Transverse colon (tissue), 4 donors: ENCODE measurements around the gene ZMAT5. TPM values are rescaled to one million over a fixed set of nuclear protein-coding genes. Genes with fewer than 3 reads are reported as not detected.

Source experiments
- DNase-seq: peaks from one replicate; pipeline ENCODE4 v3.0.0-alpha.2; 2019
- H3K27ac ChIP-seq, 4 donors: fragments of 200-600 bp; sonication (generic); 2 replicates each; pipeline ENCODE4 v1.5.1; 2016 to 2018; ENCODE audit warnings: inconsistent platforms in 4 of 4
- H3K27me3 ChIP-seq: fragments of 200-600 bp; sonication (generic); 2 replicates; pipeline ENCODE4 v1.5.1; 2017; ENCODE audit warnings: inconsistent platforms
- H3K36me3 ChIP-seq, 4 donors: fragments of 200-600 bp; sonication (generic); 2 replicates each; pipeline ENCODE4 v1.5.1; 2017 to 2019; ENCODE audit warnings: inconsistent platforms in 4 of 4
- H3K4me1 ChIP-seq, 4 donors: fragments of 200-600 bp; sonication (generic); 2 replicates each; pipeline ENCODE4 v1.5.1; 2017 to 2020; ENCODE audit warnings: inconsistent platforms in 4 of 4
- H3K4me3 ChIP-seq, 4 donors: fragments of 200-600 bp; sonication (generic); 1 replicate in 1 of 4; 2 replicates in 3 of 4; pipeline versions ENCODE4 v1.5.1 to v1.6.1; 2017 to 2019; ENCODE audit warnings: inconsistent platforms in 4 of 4
- H3K9me3 ChIP-seq, 2 donors: fragments of 200-600 bp; sonication (generic); 2 replicates each; pipeline ENCODE4 v1.5.1; 2017 to 2019; ENCODE audit warnings: inconsistent platforms in 2 of 2
- EP300 ChIP-seq: sonication (generic); formaldehyde crosslinking; IDR thresholded peaks from one replicate; pipeline ENCODE4 v1.6.1; 2017; ENCODE audit warnings: antibody characterized with exemption, low read depth
- POLR2A ChIP-seq: fragments of 450-650 bp; IDR thresholded peaks from one replicate; pipeline ENCODE4 v1.6.1; 2016; ENCODE audit warnings: antibody characterized with exemption, mild to moderate bottlenecking, moderate library complexity
- POLR2AphosphoS5 ChIP-seq, 3 donors: sonication (generic); formaldehyde crosslinking; IDR thresholded peaks; one replicate each; pipeline ENCODE4 v1.6.1; 2016; ENCODE audit warnings: antibody characterized with exemption in 3 of 3
- WGBS, 2 donors: methylation state at CpG; one replicate each; pipeline ENCODE4 v1.1.5; 2018; ENCODE audit warnings: low coverage in 1 of 2; 5-methylcytosine and 5-hydroxymethylcytosine counted together
- in situ Hi-C, 4 donors: fragments of 200-750 bp; cut with MboI; loops; one replicate each; pipeline versions ENCODE4 v1.15.0 to v1.15.1; 2017; ENCODE audit warnings: low sequenced_read_pairs in 3 of 4, low pct_ligation_motif_present in 1 of 4, low pct_unique_long_range_greater_than_20kb in 1 of 4
- intact Hi-C: fragments of 100-400 bp; cut with DNase I; formaldehyde crosslinking; loops from one replicate; pipeline ENCODE4 v1.15.1; 2023; ENCODE audit warnings: low total_unique reads
- total RNA-seq, 4 donors: library from RNA; depleted of rRNA; stranded (reverse); fragments of >200 nt; gene quantifications; one replicate each; pipeline ENCODE4 v1.1.0, GENCODE V29; 2016
- TF ChIP-seq, protein P1 (sequence below), 5 experiments: fragments of 200-600 bp in 3 of 5; fragments of 450-650 bp in 2 of 5; sonication (generic) in 3 of 5; IDR thresholded peaks; 1 replicate in 2 of 5; 2 replicates in 3 of 5; pipeline ENCODE4 v1.5.1; 2016 to 2017; ENCODE audit warnings: antibody characterized with exemption in 5 of 5, inconsistent platforms in 3 of 5, mild to moderate bottlenecking in 2 of 5, moderate library complexity in 1 of 5

Gene ZMAT5
- total RNA-seq, 4 donors from 2014 or later, result 13.8 to 20.2 (median 19.1) TPM; not detected in 1

- Histone ChIP-seq H3K4me1 (no peaks in the 10 kb centered on the region), H3K9me3 (no peaks in the 10 kb centered on the region), H3K36me3 (peaks cover 0 to 5% (median 0%) of the 10 kb centered on the region in 4 donors), H3K27me3 (no peaks in the 10 kb centered on the region), H3K27ac (no peak overlapping the region), H3K4me3 (no peak overlapping the region)
- WGBS, 2 donors, result 93 to 100% methylated on average over 1 to 2 of the region's 2 CpGs
- in situ Hi-C loops (no loop called here), intact Hi-C loops (no loop called here)
- DNase-seq, result no peak
- TF ChIP-seq POLR2A, result no peak
- no peak for TF ChIP-seq EP300
- TF ChIP-seq POLR2AphosphoS5 (IDR thresholded peaks at IDR 0.05), result no peak
- TF ChIP-seq, protein P1, sequence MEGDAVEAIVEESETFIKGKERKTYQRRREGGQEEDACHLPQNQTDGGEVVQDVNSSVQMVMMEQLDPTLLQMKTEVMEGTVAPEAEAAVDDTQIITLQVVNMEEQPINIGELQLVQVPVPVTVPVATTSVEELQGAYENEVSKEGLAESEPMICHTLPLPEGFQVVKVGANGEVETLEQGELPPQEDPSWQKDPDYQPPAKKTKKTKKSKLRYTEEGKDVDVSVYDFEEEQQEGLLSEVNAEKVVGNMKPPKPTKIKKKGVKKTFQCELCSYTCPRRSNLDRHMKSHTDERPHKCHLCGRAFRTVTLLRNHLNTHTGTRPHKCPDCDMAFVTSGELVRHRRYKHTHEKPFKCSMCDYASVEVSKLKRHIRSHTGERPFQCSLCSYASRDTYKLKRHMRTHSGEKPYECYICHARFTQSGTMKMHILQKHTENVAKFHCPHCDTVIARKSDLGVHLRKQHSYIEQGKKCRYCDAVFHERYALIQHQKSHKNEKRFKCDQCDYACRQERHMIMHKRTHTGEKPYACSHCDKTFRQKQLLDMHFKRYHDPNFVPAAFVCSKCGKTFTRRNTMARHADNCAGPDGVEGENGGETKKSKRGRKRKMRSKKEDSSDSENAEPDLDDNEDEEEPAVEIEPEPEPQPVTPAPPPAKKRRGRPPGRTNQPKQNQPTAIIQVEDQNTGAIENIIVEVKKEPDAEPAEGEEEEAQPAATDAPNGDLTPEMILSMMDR (IDR thresholded peaks at IDR 0.05), result no peak
These were observed 24.9 kb downstream of the ZMAT5 start for GRCh38 chr22:29741926-29742325.

DNA sequence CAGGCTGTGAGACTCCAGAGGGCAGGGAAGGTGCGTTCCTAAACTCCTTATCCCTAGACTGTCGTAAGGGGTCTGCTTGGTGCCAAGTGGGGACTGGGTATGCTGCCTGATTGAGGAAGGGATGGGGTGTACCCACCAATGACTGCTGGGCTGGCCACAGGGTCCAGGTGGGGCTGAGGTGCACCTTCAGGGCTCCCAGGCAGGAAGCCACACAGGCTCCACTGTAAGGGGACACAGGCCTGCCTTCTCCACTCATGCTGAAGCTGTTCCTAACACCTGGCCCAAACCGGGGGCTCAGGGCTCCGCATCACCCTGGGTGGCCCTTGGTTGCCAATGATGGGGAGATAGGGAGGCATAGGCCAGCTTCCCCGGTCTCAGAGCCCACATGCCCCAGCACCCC is 26.6 kb downstream of the ZMAT5 start:
- Histone ChIP-seq H3K27ac (no peak overlapping the region), H3K4me1 (no peaks in the 10 kb centered on the region), H3K4me3 (no peak overlapping the region), H3K36me3 (no peaks in the 10 kb centered on the region), H3K9me3 (no peaks in the 10 kb centered on the region), H3K27me3 (no peaks in the 10 kb centered on the region)
- TF ChIP-seq, protein P1 (IDR thresholded peaks at IDR 0.05), result no peak
- TF ChIP-seq EP300 (no peak), POLR2AphosphoS5 (IDR thresholded peaks at IDR 0.05) (no peak), POLR2A (no peak)
- 92% methylated on average over 5 of the region's 5 CpGs; no CpG with 5 or more reads in 1 of the 2 donors for WGBS, 2 donors
- in situ Hi-C loops (no loop called here), intact Hi-C loops (no loop called here)
- DNase-seq, result no peak

DNA sequence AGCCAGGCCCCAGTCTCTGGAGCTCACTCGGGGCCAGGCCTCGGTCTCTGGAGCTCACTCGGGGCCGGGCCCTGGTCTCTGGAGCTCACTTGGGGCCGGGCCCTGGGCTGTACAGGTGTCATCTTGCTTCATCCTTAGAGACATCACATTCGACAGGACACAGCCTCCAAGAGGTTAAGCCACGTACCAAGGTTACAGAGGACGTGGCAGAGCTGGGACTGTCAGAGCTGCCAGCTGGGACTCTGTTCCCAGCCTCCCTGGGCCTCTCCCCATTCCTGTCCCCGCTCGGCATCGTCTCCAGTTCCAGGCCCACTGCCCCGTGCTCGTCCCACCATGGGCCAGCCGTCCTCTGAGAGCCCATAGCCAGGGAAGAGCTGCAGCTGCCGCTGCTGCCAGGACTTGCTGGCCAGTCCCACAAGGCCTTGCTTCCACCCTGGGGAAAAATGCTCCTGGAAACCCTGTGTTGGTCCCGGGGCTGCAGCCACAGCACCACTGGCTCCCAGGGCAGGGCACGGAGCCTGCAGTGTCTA is 27.4 kb downstream of the ZMAT5 start:
- Histone ChIP-seq H3K27ac (no peak overlapping the region), H3K9me3 (no peaks in the 10 kb centered on the region), H3K27me3 (no peaks in the 10 kb centered on the region), H3K4me3 (no peak overlapping the region), H3K36me3 (no peaks in the 10 kb centered on the region), H3K4me1 (no peaks in the 10 kb centered on the region)
- TF ChIP-seq POLR2AphosphoS5 (IDR thresholded peaks at IDR 0.05), result no peak
- no peak for TF ChIP-seq EP300
- TF ChIP-seq POLR2A, result no peak
- TF ChIP-seq, protein P1 (IDR thresholded peaks at IDR 0.05), result no peak
- intact Hi-C loops (no loop called here), in situ Hi-C loops (no loop called here)
- WGBS, 2 donors, result 95% methylated on average over 17 of the region's 17 CpGs; no CpG with 5 or more reads in 1 of the 2 donors
- no peak for DNase-seq

- no peaks in the 10 kb centered on the region for H3K9me3 ChIP-seq
- H3K27me3 ChIP-seq, result no peaks in the 10 kb centered on the region
- no peak overlapping the region for H3K27ac ChIP-seq
- WGBS, 2 donors, result 86% methylated on average over 15 of the region's 15 CpGs; no CpG with 5 or more reads in 1 of the 2 donors
- no peaks in the 10 kb centered on the region for H3K36me3 ChIP-seq
- intact Hi-C loops (no loop called here), in situ Hi-C loops (no loop called here)
- no peak for DNase-seq
- H3K4me1 ChIP-seq, result peaks cover 0 to 9% (median 4%) of the 10 kb centered on the region in 4 donors
- TF ChIP-seq, protein P1 (IDR thresholded peaks at IDR 0.05), result no peak
- TF ChIP-seq POLR2A (no peak), EP300 (no peak)
- no peak overlapping the region for H3K4me3 ChIP-seq
These were observed 28.5 kb downstream of the ZMAT5 start for GRCh38 chr22:29738118-29738815.
